ENCODE measurements around the gene ZNF543. TPM values are rescaled to one million over a fixed set of nuclear protein-coding genes. Genes with fewer than 3 reads are reported as not detected.

ZNF543 gene
- total RNA-seq, 1 donor: 11.9 TPM

DNA sequence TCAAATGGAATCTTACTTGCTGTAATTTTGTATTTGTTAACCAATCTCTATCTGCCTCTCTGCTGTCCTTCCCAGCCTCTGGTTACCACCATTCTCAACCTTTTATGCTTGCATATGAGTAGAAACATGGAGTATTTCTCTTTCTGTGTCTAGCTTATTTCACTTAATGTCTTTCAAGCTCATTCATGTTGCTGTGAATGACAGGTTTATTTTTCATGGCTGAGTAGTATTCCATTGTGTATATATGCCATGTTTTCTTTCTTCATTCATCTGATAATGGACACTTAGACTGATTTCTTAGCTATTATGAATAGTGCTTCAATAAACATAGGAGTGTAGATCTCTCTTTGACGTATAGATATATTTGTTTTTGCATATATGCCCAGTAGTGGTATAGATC lies 26.6 kb upstream of the ZNF543 start:
- no peak overlapping the region for H3K4me2 ChIP-seq (ENCODE audit: insufficient read depth, low read length)
- peaks cover 69% of the 10 kb centered on the region for H3K36me3 ChIP-seq (ENCODE audit: insufficient read depth, low read length)
- TF ChIP-seq, protein P1, sequence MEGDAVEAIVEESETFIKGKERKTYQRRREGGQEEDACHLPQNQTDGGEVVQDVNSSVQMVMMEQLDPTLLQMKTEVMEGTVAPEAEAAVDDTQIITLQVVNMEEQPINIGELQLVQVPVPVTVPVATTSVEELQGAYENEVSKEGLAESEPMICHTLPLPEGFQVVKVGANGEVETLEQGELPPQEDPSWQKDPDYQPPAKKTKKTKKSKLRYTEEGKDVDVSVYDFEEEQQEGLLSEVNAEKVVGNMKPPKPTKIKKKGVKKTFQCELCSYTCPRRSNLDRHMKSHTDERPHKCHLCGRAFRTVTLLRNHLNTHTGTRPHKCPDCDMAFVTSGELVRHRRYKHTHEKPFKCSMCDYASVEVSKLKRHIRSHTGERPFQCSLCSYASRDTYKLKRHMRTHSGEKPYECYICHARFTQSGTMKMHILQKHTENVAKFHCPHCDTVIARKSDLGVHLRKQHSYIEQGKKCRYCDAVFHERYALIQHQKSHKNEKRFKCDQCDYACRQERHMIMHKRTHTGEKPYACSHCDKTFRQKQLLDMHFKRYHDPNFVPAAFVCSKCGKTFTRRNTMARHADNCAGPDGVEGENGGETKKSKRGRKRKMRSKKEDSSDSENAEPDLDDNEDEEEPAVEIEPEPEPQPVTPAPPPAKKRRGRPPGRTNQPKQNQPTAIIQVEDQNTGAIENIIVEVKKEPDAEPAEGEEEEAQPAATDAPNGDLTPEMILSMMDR (IDR thresholded peaks at IDR 0.05; ENCODE audit: extremely low read depth, low read depth, low read length): no peak
- no peaks in the 10 kb centered on the region for H3K4me1 ChIP-seq (ENCODE audit: insufficient read depth, low read length)
- no peaks in the 10 kb centered on the region for H3K27me3 ChIP-seq (ENCODE audit: insufficient read depth, low read length)
- H2AFZ ChIP-seq (ENCODE audit: low read length): no peak overlapping the region
- peaks cover 17% of the 10 kb centered on the region for H4K20me1 ChIP-seq (ENCODE audit: insufficient read depth, low read length)
- DNase-seq (ENCODE audit: insufficient read length, low spot score, missing footprints): no peak
- no peak overlapping the region for H3K27ac ChIP-seq (ENCODE audit: low read depth, low read length)
- H3K4me3 ChIP-seq (ENCODE audit: insufficient read depth, low read length): no peak overlapping the region
- H3K9me3 ChIP-seq (ENCODE audit: low read depth, low read length): peaks cover 24% of the 10 kb centered on the region
- peaks cover 90% of the 10 kb centered on the region for H3K79me2 ChIP-seq (ENCODE audit: insufficient read depth, low read length)

DNA sequence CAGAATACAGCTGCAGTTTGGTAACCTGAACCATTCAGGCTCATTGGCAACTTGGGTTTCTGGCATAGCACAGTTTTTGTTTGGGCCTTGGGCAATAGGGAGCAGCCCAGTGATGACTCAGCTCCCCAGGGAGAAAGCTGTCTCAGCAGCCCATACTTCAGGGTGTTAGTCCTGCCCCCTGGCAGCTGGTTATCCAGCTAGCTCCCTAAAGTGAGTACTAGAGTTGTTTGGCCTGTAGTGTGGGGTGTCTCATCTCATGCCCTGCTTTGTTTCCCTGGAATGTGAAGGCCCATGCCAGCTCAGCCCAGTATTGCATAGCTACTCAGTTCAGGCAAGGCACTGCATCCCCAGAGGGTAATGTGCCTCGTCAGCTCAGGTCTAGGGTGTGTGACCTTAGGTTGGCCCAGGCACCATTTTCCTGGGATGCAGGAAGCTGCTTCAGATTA lies 18.2 kb upstream of the ZNF543 start:
- Histone ChIP-seq H3K4me1 (ENCODE audit: insufficient read depth, low read length) (peaks cover 18% of the 10 kb centered on the region), H3K27ac (ENCODE audit: low read depth, low read length) (peak overlapping the region; percentile 77), H3K27me3 (ENCODE audit: insufficient read depth, low read length) (no peaks in the 10 kb centered on the region), H2AFZ (ENCODE audit: low read length) (no peak overlapping the region), H3K4me3 (ENCODE audit: insufficient read depth, low read length) (no peak overlapping the region), H4K20me1 (ENCODE audit: insufficient read depth, low read length) (peaks cover 25% of the 10 kb centered on the region), H3K9me3 (ENCODE audit: low read depth, low read length) (no peaks in the 10 kb centered on the region), H3K36me3 (ENCODE audit: insufficient read depth, low read length) (peaks cover 29% of the 10 kb centered on the region), H3K4me2 (ENCODE audit: insufficient read depth, low read length) (peak overlapping the region; percentile 34), H3K79me2 (ENCODE audit: insufficient read depth, low read length) (peaks cover 39% of the 10 kb centered on the region)
- TF ChIP-seq, protein P1 (IDR thresholded peaks at IDR 0.05; ENCODE audit: extremely low read depth, low read depth, low read length): no peak
- peak; percentile 89 for DNase-seq (ENCODE audit: insufficient read length, low spot score, missing footprints)

DNA sequence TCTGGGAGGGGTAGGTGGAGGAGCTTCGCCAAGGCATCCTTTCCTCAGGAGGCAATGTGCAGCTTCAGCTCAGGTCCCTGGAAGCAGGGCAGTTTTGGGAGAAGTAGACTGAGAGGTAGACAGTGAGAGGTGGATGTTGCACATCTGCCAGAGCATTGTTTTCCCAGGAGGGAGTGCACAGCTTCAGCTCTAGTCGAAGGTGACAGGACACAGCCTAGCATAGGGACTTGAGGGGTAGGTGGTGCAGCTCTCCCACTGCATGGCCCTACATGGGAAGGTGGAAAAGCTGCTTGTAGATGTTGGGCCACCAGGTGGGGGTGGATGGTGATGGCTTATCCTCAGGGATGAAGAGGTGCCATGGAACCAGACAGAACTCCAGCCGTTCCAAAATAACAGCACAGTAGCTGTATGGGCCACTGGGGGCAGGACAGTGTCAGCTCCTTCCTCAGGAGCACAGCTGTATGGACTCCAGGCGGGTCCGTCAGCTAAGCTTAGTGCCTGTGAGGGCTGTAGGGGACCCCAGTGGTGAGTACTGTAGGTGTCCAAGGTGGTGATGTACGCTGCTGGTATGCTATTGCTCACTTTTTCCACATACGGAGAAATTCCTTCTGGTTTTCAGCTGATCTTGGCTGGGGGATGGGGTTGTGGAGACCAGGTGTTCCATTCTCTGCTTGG lies 17.4 kb upstream of the ZNF543 start:
- Histone ChIP-seq H3K4me2 (ENCODE audit: insufficient read depth, low read length) (no peak overlapping the region), H3K27me3 (ENCODE audit: insufficient read depth, low read length) (no peaks in the 10 kb centered on the region), H4K20me1 (ENCODE audit: insufficient read depth, low read length) (peaks cover 20% of the 10 kb centered on the region), H3K4me1 (ENCODE audit: insufficient read depth, low read length) (peaks cover 18% of the 10 kb centered on the region), H2AFZ (ENCODE audit: low read length) (no peak overlapping the region), H3K9me3 (ENCODE audit: low read depth, low read length) (no peaks in the 10 kb centered on the region), H3K27ac (ENCODE audit: low read depth, low read length) (peak overlapping the region; percentile 77), H3K79me2 (ENCODE audit: insufficient read depth, low read length) (peaks cover 32% of the 10 kb centered on the region), H3K4me3 (ENCODE audit: insufficient read depth, low read length) (no peak overlapping the region), H3K36me3 (ENCODE audit: insufficient read depth, low read length) (peaks cover 29% of the 10 kb centered on the region)
- TF ChIP-seq, protein P1 (IDR thresholded peaks at IDR 0.05; ENCODE audit: extremely low read depth, low read depth, low read length): no peak
- DNase-seq (ENCODE audit: insufficient read length, low spot score, missing footprints): no peak

DNA sequence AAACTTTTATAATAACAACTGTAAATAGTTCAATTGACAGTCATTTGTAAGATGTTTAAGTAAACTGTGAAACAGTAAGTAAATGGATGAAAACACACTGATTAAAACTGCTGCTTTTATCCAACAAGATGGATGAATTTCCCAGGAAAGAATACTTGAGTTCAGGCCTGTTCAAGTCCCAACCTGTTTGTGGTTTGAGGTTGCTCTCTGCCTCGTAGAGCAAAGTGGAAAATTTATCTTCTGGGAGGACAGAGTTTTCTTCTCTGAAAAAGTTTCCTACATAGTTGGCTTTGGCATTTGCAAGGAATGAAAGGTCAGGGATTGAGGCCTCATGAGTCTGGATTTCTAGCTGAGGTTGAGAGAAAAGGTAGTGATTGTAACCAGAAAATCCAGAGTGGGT lies 15.2 kb upstream of the ZNF543 start:
- H3K4me2 ChIP-seq (ENCODE audit: insufficient read depth, low read length): no peak overlapping the region
- peaks cover 20% of the 10 kb centered on the region for H4K20me1 ChIP-seq (ENCODE audit: insufficient read depth, low read length)
- H3K4me3 ChIP-seq (ENCODE audit: insufficient read depth, low read length): no peak overlapping the region
- no peak overlapping the region for H2AFZ ChIP-seq (ENCODE audit: low read length)
- H3K36me3 ChIP-seq (ENCODE audit: insufficient read depth, low read length): peaks cover 14% of the 10 kb centered on the region
- no peaks in the 10 kb centered on the region for H3K9me3 ChIP-seq (ENCODE audit: low read depth, low read length)
- H3K4me1 ChIP-seq (ENCODE audit: insufficient read depth, low read length): peaks cover 18% of the 10 kb centered on the region
- no peak for DNase-seq (ENCODE audit: insufficient read length, low spot score, missing footprints)
- no peaks in the 10 kb centered on the region for H3K27me3 ChIP-seq (ENCODE audit: insufficient read depth, low read length)
- H3K79me2 ChIP-seq (ENCODE audit: insufficient read depth, low read length): peaks cover 23% of the 10 kb centered on the region
- no peak overlapping the region for H3K27ac ChIP-seq (ENCODE audit: low read depth, low read length)
- TF ChIP-seq, protein P1 (IDR thresholded peaks at IDR 0.05; ENCODE audit: extremely low read depth, low read depth, low read length): no peak

Measured in osteoblast (primary cell).